Natural killer cell (primary cell): ENCODE measurements around the gene ZNF354C. TPM values are rescaled to one million over a fixed set of nuclear protein-coding genes. Genes with fewer than 3 reads are reported as not detected.

Experiments used
- ATAC-seq, 3 donors: fragments of 150-1000 bp in 2 of 3; fragments of 200-7000 bp in 1 of 3; cut with Tn5 transposase; 1 replicate in 1 of 3; 2 replicates in 2 of 3; pipeline ENCODE4 v1.10.0; 2021; ENCODE audit warnings: mild to moderate bottlenecking in 2 of 3, moderate library complexity in 2 of 3
- DNase-seq, 2 donors: peaks; one replicate each; pipeline versions ENCODE4 v3.0.0 to v3.0.0-alpha.2; 2013 to 2021; ENCODE audit warnings: mixed read lengths in 1 of 2
- H3K27ac ChIP-seq: one replicate; pipeline ENCODE4 v1.5.1; 2013; ENCODE audit warnings: mild to moderate bottlenecking, low read length
- H3K27me3 ChIP-seq: one replicate; pipeline ENCODE4 v1.6.1; 2013; ENCODE audit warnings: low read length; ENCODE audit not compliant: control insufficient read depth, insufficient read depth
- H3K36me3 ChIP-seq: one replicate; pipeline ENCODE4 v1.6.1; 2013; ENCODE audit warnings: low read length; ENCODE audit not compliant: control insufficient read depth, insufficient read depth
- H3K4me1 ChIP-seq: one replicate; pipeline ENCODE4 v1.6.1; 2013; ENCODE audit warnings: low read length; ENCODE audit not compliant: control insufficient read depth, insufficient read depth
- H3K4me3 ChIP-seq: one replicate; pipeline ENCODE4 v1.5.1; 2013; ENCODE audit warnings: low read length
- H3K9me3 ChIP-seq: one replicate; pipeline ENCODE4 v1.6.1; 2013; ENCODE audit warnings: low read length; ENCODE audit not compliant: control insufficient read depth, insufficient read depth
- H3K27ac Mint-ChIP-seq, 2 donors: one replicate each; pipeline ENCODE4 v1.8.0; 2022; ENCODE audit warnings: mild to moderate bottlenecking in 2 of 2, mixed read lengths in 2 of 2, moderate library complexity in 1 of 2
- H3K27me3 Mint-ChIP-seq, 2 donors: one replicate each; pipeline ENCODE4 v1.8.0; 2022; ENCODE audit warnings: low read depth in 2 of 2, mixed read lengths in 2 of 2
- H3K36me3 Mint-ChIP-seq: one replicate; pipeline ENCODE4 v1.8.0; 2022; ENCODE audit warnings: mixed read lengths
- H3K4me1 Mint-ChIP-seq, 2 donors: one replicate each; pipeline ENCODE4 v1.8.0; 2022; ENCODE audit warnings: mixed read lengths in 2 of 2
- H3K4me3 Mint-ChIP-seq: one replicate; pipeline ENCODE4 v1.8.0; 2022; ENCODE audit warnings: mild to moderate bottlenecking, moderate library complexity, mixed read lengths
- H3K9me3 Mint-ChIP-seq, 2 donors: one replicate each; pipeline ENCODE4 v1.8.0; 2022; ENCODE audit warnings: mixed read lengths in 2 of 2
- WGBS: methylation state at CpG from one replicate; pipeline ENCODE4 v1.1.7; 2013; ENCODE audit warnings: missing lambda C conversion rate; ENCODE audit not compliant: insufficient coverage; 5-methylcytosine and 5-hydroxymethylcytosine counted together
- intact Hi-C: fragments of 100-400 bp; cut with micrococcal nuclease; formaldehyde crosslinking; loops from one replicate; pipeline ENCODE4 v1.14.2; 2022
- total RNA-seq, 4 donors: library from RNA; stranded (reverse); fragments of 120-200 nt in 1 of 4; gene quantifications; one replicate each; pipeline versions ENCODE4 v1.2.3 to v1.2.4, GENCODE V29; 2013 to 2022
- TF ChIP-seq, protein P1 (sequence below): fragments of 200-600 bp; IDR thresholded peaks from one replicate; pipeline ENCODE4 v1.8.0; 2022; ENCODE audit warnings: antibody characterized with exemption

The ZNF354C gene
- total RNA-seq, 3 donors from 2014 or later (not counting 1 experiment from before 2014, with no cell fraction given) = 4.0 to 7.4 (median 4.9) TPM

DNA sequence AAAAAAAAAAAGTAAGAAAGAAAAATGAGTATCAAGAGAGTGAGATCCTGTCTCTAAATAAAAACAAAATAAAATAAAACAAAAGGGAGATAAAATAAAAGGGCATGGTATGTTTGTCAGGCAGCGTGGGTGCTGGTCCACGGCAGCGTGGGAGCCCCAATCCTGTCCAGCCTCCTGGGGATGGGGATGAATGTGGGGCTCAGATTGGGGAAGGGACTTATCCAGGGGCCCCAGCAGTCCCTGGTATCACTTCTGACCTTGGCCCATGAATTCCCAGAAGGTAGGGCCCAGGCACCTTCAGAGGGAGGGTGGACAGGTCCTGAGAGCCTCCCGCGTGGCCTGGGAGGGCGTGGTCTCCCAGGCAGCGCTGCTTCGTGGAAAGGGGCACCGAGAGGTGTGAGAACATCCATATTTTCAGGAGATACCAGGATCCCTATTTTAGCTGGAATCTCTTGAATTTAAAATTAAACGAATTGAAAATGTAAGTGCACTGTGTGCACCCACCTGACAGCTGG lies 71.2 kb downstream of the ZNF354C start:
- Histone ChIP-seq H3K4me3 (no peak overlapping the region), H3K27me3 (no peaks in the 10 kb centered on the region), H3K4me1 (no peaks in the 10 kb centered on the region), H3K27ac (no peak overlapping the region), H3K36me3 (no peaks in the 10 kb centered on the region), H3K9me3 (no peaks in the 10 kb centered on the region)
- Mint-ChIP-seq H3K4me3 (no peak overlapping the region), H3K4me1 (no peaks in the 10 kb centered on the region), H3K27ac (no peak overlapping the region), H3K9me3 (no peaks in the 10 kb centered on the region), H3K36me3 (no peaks in the 10 kb centered on the region), H3K27me3 (no peaks in the 10 kb centered on the region)
- TF ChIP-seq, protein P1, sequence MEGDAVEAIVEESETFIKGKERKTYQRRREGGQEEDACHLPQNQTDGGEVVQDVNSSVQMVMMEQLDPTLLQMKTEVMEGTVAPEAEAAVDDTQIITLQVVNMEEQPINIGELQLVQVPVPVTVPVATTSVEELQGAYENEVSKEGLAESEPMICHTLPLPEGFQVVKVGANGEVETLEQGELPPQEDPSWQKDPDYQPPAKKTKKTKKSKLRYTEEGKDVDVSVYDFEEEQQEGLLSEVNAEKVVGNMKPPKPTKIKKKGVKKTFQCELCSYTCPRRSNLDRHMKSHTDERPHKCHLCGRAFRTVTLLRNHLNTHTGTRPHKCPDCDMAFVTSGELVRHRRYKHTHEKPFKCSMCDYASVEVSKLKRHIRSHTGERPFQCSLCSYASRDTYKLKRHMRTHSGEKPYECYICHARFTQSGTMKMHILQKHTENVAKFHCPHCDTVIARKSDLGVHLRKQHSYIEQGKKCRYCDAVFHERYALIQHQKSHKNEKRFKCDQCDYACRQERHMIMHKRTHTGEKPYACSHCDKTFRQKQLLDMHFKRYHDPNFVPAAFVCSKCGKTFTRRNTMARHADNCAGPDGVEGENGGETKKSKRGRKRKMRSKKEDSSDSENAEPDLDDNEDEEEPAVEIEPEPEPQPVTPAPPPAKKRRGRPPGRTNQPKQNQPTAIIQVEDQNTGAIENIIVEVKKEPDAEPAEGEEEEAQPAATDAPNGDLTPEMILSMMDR = no peak
- DNase-seq (no peak), ATAC-seq (no peak)
- intact Hi-C loops = no loop called here
- 89% methylated on average over 10 of the region's 10 CpGs for WGBS

DNA sequence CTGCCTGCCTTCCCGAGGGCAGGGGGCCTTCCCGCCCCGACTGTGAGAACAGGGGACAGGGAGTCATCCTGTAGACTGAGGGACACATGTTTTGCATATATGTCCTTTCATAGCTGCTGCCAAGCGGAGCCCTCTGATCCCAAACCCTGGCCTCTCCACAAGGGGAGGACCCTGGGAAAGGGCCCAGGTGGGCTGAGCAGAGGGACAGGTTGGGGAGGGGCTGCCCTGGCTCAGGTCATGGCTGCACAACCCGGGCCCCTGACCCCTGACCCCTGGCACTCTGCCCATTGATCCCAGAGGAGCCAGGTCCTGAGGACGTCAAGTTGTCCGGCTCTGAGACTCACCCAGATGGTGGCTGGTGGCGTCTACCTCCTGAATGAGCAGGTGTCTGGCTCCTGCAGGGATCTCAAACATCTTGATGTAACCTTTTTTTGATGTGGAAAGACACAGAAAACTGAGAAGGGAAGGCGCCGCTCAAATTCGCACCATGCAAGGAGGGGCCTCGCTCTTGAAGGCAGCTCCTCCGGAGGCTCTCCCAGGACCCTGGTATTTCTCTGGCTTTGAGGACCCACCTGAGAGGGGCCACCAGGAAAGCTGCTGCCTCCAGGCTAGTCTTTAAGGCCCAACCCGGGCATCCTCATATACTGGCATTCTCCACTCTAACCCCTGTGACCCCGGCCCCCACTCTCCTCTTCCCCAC lies 71.9 kb downstream of the ZNF354C start:
- WGBS = 85% methylated on average over 15 of the region's 15 CpGs
- Histone ChIP-seq H3K9me3 (no peaks in the 10 kb centered on the region), H3K4me1 (no peaks in the 10 kb centered on the region), H3K27me3 (no peaks in the 10 kb centered on the region), H3K27ac (no peak overlapping the region), H3K36me3 (no peaks in the 10 kb centered on the region), H3K4me3 (no peak overlapping the region)
- DNase-seq (no peak), ATAC-seq (no peak)
- no peaks in the 10 kb centered on the region for H3K36me3 Mint-ChIP-seq
- no peak overlapping the region for H3K27ac Mint-ChIP-seq
- TF ChIP-seq, protein P1 = no peak
- H3K9me3 Mint-ChIP-seq = no peaks in the 10 kb centered on the region
- intact Hi-C loops = no loop called here
- H3K4me1 Mint-ChIP-seq = no peaks in the 10 kb centered on the region
- no peaks in the 10 kb centered on the region for H3K27me3 Mint-ChIP-seq
- H3K4me3 Mint-ChIP-seq = no peak overlapping the region

DNA sequence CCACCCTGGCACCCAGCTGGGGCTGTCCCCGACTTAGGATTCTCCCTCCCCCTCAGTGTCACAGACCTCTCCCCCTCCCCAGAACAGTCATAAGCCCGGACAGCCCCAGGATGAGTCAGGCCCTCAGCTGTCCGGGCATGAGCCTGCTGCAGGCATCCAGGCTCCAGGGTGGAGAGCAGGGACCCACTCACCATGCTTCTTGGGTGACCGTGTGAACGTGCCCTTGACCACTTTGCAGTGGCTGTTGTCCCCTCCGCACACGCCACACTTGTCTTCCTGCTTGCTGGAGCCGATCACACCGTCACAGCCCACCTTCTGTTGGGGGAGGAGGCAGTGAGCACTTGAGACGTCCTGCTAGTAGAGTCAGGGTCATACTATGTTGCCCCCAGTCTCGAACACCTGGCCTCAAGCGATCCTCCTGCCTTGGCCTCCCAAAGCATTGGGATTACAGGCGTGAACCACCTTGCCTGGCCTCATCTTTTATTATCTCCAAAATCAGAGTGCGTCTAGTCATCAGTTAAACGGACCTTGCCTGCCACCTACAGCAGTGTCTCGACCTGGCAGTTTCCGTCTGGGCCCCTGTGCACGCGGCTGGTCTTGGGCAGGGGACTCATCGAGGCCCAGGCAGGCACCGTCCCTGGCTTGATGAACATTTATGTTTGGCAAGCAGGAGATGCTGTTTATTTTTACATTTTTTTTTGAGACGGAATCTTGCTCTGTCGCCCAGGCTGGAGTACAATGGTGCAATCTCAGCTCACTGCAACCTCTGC lies 72.6 kb downstream of the ZNF354C start:
- DNase-seq (no peak), ATAC-seq (no peak)
- Histone ChIP-seq H3K4me3 (no peak overlapping the region), H3K36me3 (no peaks in the 10 kb centered on the region), H3K4me1 (no peaks in the 10 kb centered on the region), H3K27me3 (no peaks in the 10 kb centered on the region), H3K9me3 (no peaks in the 10 kb centered on the region), H3K27ac (no peak overlapping the region)
- H3K4me1 Mint-ChIP-seq = no peaks in the 10 kb centered on the region
- no peak overlapping the region for H3K27ac Mint-ChIP-seq
- WGBS = 84% methylated on average over 23 of the region's 23 CpGs
- H3K9me3 Mint-ChIP-seq = no peaks in the 10 kb centered on the region
- no peak overlapping the region for H3K4me3 Mint-ChIP-seq
- TF ChIP-seq, protein P1 = no peak
- H3K36me3 Mint-ChIP-seq = no peaks in the 10 kb centered on the region
- H3K27me3 Mint-ChIP-seq = no peaks in the 10 kb centered on the region
- intact Hi-C loops = no loop called here

Other genes with a start within 250 kb of the ZNF354C start
- gene ZNF354B, start 200.4 kb upstream of the ZNF354C start, total RNA-seq = 10 to 100 TPM; 10.0 to 16.0 (median 13.6) TPM
- gene ZFP2, start 164.5 kb upstream of the ZNF354C start, total RNA-seq = under 1 TPM; 0.33 to 0.61 (median 0.54) TPM
- not detected for gene ZNF454, start 119.2 kb upstream of the ZNF354C start, total RNA-seq
- gene GRM6, start 65.1 kb upstream of the ZNF354C start, total RNA-seq = not detected
- gene ZNF879, start 36.6 kb upstream of the ZNF354C start, total RNA-seq = 1 to 10 TPM; 4.2 to 7.6 (median 5.1) TPM